Activated T-cell treated with anti-CD3 and anti-CD28 coated beads for 24 hours (primary cell): ENCODE data around the gene MYH9.

ENCODE experiments used
- DNase-seq: peaks from one replicate; pipeline ENCODE4 v3.0.0-alpha.2; 2020; ENCODE audit warnings: low read depth

MYH9 gene

GRCh38 chr22:36348760-36349159 is 39.0 kb downstream of the MYH9 start:
- DNase-seq = no peak

GRCh38 chr22:36347094-36347493 is 40.7 kb downstream of the MYH9 start:
- DNase-seq = no peak

- DNase-seq = peak; percentile 69
Observed at GRCh38 chr22:36344106-36344827, 43.5 kb downstream of the MYH9 start.

- DNase-seq = no peak
Observed at GRCh38 chr22:36343720-36344105, 44.1 kb downstream of the MYH9 start.

GRCh38 chr22:36343070-36343719 is 44.6 kb downstream of the MYH9 start:
- DNase-seq = no peak

- DNase-seq = no peak
Observed at GRCh38 chr22:36341640-36342041, 46.1 kb downstream of the MYH9 start.

- no peak for DNase-seq
Observed at GRCh38 chr22:36340621-36341020, 47.1 kb downstream of the MYH9 start.

GRCh38 chr22:36339171-36340065 is 48.3 kb downstream of the MYH9 start:
- no peak for DNase-seq

GRCh38 chr22:36337365-36338130 is 50.2 kb downstream of the MYH9 start:
- DNase-seq = no peak

- no peak for DNase-seq
Observed at GRCh38 chr22:36336246-36337182, 51.3 kb downstream of the MYH9 start.

- DNase-seq = no peak
Observed at GRCh38 chr22:36335621-36336020, 52.1 kb downstream of the MYH9 start.

GRCh38 chr22:36334821-36335603 is 52.8 kb downstream of the MYH9 start:
- no peak for DNase-seq

- no peak for DNase-seq
Observed at GRCh38 chr22:36334081-36334820, 53.5 kb downstream of the MYH9 start.

GRCh38 chr22:36333644-36334043 is 54.1 kb downstream of the MYH9 start:
- DNase-seq = no peak

- peak; percentile 63 for DNase-seq
Observed at GRCh38 chr22:36332623-36333332, 55.0 kb downstream of the MYH9 start.

- no peak for DNase-seq
Observed at GRCh38 chr22:36331912-36332622, 55.7 kb downstream of the MYH9 start.

GRCh38 chr22:36331306-36331911 is 56.4 kb downstream of the MYH9 start:
- DNase-seq = peak; percentile 65
